NT2/D1 (cell line): ENCODE measurements around the gene ZNF74.
"Not testable (repeated sequence)": the region's sequence is repeated elsewhere in the genome, so short reads cannot be mapped to it uniquely, and the experiment has no call there.

ENCODE experiments used
- SUZ12 ChIP-seq: IDR thresholded peaks from 2 replicates; pipeline ENCODE4 v1.6.1; 2011; ENCODE audit not compliant: insufficient read length, insufficient read depth; ENCODE audit errors: extremely low read depth
- YY1 ChIP-seq: IDR thresholded peaks from 2 replicates; pipeline ENCODE4 v1.6.1; 2011; ENCODE audit not compliant: insufficient read length, insufficient read depth
- ZNF274 ChIP-seq: IDR thresholded peaks from 2 replicates; pipeline ENCODE4 v1.6.1; 2011; ENCODE audit warnings: mild to moderate bottlenecking, low read depth, low read length

DNA sequence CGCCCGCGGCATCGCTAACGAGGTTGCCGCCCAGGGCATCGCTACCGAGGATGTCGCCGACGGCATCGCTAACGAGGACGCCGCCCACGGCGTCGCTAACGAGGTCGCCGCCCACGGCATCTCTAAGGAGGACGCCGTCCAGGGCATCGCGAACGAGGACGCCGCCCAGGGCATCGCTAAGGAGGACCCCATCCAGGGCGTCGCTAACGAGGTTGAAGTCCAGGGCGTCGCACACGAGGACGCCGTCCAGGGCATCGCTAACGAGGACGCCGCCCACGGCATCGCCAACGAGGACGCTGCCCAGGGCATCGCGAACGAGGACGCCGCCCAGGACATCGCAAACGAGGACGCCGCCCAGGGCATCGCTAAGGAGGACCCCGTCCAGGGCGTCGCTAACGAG is 33.7 kb upstream of the ZNF74 start:
- not testable (repeated sequence) for TF ChIP-seq YY1, ZNF274, SUZ12
